RKO (cell line): Measurements from ENCODE around the gene SLC35B2.
"Not testable (repeated sequence)": the region's sequence is repeated elsewhere in the genome, so short reads cannot be mapped to it uniquely, and the experiment has no call there.

Experiments
- DNase-seq: peaks from one replicate; pipeline ENCODE4 v3.0.0-alpha.2; 2016; ENCODE audit warnings: low spot score

The SLC35B2 gene

DNA sequence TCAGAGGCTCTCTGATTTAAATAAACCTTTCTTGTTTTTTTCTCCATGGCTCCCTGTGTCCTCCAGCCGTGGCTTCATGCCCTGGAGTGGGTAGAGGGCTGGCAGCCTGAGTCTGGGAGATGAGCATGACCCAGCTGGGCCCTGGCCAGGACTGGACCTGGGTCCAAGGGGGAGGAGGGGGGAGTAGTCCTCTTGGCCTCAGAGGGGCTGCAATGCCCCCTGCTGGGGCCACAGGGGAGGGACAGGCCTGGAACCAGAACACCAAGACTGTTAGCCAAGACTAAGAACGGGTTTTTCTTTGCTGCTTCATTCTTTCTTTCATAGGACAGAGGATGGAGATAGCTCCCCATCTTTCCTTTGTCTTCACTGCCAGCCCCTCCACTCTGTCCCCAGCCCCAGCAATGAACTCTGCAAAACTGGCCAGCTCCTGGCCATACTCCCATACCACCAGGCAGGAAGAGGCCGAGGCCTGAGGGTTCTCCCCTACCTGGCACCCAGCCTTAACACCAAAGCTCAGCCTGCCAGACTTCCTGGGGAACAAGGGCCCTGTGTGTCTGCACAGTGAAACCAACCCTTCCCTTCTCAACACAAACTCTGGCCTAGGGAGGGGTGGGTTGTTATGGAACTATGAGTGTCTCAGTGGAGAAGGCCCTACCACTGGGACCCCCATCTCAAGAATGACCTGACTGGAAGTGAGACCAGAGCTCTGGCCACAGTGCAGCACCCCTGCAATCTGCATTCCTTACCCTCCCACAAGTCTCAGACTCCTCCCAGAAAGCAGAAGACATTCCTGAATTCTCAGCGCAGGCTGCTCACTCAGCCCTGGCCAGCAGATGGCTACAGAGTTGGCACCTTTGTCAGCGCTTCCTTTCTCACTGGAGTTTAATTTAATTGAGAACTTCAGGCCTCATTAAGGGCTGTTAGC lies 23.0 kb downstream of the SLC35B2 start:
- DNase-seq = peak; percentile 77

DNA sequence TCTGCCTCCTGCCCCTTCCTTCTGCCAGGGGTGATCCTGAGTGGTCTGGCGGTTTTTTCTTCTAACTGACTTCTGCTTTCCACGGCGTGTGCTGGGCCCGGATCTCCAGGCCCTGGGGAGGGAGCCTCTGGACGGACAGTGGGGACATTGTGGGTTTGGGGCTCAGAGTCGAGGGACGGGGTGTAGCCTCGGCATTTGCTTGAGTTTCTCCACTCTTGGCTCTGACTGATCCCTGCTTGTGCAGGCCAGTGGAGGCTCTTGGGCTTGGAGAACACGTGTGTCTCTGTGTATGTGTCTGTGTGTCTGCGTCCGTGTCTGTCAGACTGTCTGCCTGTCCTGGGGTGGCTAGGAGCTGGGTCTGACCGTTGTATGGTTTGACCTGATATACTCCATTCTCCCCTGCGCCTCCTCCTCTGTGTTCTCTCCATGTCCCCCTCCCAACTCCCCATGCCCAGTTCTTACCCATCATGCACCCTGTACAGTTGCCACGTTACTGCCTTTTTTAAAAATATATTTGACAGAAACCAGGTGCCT lies 23.7 kb downstream of the SLC35B2 start:
- no peak for DNase-seq

DNA sequence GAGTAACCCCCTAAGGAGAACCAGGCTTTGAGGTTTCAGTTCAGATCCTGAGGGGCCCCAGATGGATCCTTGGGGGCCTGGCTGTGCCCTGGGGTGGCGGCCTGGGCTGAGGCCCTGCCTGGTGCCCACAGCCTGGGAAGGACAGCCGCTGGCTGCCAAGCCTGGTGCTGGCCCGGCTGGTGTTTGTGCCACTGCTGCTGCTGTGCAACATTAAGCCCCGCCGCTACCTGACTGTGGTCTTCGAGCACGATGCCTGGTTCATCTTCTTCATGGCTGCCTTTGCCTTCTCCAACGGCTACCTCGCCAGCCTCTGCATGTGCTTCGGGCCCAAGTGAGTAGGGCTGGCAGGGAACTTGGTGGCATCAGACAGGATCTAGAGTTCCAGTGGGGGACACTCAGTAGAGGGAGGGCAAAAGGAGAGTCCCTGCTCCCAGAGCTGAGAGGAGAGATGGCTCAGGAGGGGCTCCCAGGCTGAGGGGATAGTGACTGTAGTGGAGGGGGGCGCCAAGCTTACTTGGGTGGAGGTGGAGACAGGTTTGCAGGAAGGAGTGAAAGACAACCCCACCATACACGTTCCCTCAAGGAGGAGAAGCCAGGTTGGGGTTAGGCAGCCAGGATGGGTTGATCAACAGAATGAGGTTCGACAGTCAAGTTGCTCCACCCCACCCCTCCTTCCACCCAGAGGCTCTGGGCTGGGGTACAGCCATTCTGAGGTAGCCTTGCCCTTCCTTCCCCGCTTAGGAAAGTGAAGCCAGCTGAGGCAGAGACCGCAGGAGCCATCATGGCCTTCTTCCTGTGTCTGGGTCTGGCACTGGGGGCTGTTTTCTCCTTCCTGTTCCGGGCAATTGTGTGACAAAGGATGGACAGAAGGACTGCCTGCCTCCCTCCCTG lies 24.4 kb downstream of the SLC35B2 start:
- DNase-seq = no peak

DNA sequence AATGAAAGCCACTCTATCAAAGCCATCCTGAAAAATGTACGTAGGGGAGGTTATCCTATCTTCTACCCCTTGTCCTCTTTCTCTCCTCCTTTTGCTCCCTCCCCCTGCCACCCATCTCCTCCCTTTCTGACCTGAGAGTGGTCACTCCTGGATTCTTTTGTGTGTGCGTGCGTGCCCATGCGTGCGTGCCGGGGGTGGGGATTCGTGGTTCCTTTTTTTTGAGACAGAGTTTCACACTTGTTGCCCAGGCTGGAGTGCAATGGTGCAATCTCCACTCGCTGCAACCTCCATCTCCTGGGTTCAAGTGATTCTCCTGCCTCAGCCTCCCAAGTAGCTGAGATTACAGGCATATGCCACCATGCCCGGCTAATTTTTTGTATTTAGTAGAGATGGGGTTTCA lies 25.9 kb downstream of the SLC35B2 start:
- DNase-seq = not testable (repeated sequence)

DNA sequence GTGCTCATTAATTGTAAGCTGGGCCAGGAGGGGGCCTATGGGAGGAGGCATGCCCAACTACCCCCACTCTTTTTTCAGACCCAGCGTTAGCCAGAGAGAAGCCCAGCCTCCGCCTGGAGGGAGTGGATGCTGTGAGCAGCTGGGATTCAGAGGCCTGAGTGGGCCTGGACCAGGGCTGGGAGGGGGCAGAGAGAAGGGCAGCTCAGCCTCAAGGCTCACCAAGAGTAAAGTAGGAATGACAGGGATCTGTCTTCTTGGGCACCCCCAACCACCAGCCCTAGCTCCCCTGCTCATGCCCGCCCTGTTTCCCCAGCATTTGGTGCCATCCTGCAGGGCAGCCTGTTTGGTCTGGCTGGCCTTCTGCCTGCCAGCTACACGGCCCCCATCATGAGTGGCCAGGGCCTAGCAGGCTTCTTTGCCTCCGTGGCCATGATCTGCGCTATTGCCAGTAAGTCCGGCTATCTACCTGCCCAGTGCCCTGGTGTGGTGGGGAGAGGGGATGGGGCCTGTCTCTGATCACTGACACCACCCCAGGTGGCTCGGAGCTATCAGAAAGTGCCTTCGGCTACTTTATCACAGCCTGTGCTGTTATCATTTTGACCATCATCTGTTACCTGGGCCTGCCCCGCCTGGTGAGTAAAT lies 27.2 kb downstream of the SLC35B2 start:
- DNase-seq = no peak

DNA sequence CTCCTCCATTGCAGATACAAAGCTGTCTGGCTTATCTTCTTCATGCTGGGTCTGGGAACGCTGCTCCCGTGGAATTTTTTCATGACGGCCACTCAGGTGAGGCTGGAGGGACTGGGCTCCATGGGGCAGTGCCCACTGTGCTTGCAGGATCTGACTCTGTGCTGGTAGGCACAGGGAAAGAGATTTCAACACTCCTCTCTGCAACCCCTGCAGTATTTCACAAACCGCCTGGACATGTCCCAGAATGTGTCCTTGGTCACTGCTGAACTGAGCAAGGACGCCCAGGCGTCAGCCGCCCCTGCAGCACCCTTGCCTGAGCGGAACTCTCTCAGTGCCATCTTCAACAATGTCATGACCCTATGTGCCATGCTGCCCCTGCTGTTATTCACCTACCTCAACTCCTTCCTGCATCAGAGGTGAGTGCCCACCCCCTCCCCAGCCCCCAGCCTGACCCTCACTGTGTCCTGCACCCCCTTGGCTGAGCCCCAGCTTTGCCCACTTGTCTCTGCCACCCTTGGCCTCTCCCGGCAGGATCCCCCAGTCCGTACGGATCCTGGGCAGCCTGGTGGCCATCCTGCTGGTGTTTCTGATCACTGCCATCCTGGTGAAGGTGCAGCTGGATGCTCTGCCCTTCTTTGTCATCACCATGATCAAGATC lies 27.8 kb downstream of the SLC35B2 start:
- DNase-seq = no peak

DNA sequence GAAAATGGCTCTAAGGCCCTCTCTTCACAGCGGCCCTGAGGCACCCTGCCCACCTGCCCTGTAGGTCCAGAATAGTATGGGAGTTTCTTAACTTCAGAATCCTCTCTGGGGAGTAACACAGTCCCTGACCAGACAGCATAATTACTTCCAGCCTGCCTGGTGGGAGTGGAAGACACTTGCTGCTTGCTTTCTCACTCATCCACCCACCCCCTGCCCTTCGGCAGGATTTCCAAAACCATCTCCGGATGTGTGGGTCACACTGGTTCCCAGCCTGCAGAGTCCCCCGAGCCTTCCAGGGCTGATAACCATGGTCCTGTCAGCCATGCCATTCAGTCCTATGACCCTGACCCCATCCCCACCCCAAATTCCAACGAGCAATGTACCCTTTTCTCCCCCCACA lies 28.5 kb downstream of the SLC35B2 start:
- no peak for DNase-seq

DNA sequence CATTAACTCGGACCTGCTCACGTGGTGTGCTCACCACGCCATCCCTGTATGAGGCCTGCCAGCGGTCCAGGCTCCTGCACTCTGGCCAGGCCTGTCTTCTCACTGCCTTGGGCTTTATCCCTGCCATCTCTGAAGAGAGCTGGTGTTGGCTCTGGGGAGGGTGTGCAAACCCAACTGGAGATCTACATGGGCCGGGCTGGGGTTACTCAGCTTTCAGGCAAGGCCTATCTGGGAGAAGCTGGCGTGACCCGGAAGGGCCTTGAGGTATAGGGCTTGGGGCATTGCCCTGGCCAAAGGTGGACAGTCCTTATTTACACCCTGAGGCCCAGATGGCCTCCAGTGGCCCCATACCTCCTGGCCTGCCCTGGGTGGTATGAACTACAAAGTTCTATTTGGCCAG lies 28.9 kb downstream of the SLC35B2 start:
- no peak for DNase-seq

DNA sequence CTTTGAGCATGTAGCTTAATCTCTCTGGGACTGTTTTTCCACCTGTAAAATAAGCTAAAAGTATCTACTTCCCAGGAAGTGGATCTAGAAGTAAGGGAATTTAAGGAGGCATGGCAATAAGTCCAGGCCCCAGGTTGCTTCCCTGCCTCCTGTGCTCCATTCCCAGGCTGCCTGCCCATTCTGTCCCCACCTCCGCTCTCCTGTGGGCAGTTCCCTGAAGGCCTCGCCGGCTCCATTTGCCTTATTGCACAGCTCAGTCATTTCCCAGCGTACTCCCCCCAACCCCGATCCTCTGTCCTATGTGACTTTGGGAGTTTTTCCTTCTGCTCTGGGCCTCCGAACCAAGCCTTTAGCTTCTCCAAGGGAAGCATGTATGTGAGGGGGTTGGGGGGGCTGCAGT lies 29.3 kb downstream of the SLC35B2 start:
- no peak for DNase-seq

DNA sequence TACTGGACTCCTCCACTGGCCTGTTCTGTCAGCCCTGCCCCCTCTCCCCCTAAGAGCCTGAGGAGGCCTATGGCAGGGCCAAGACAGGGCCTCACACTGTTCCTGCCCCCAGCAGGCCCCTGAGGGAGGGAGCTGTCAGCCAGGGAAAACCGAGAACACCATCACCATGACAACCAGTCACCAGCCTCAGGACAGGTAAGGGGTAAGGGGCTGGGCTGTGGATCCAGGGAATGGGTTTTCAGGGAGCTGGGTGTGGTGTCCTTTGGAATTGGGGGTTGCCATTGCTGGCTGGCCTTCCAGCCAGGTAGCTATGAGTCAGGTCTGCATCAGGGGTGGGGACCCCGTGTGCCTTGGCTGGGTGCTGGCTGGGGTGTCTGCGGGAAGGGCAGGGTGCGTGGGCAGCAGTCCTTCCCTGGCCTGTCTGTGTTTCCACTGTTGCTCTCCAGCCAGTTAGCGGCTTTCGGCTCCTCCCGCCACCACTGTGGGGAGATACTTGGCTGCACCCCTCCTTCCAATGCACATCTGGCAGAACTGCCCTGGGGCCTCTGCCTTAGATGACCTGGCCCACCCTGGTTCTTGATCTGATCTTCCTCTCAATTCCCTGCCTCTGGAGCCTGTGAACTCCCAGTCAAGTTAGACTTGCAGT lies 30.1 kb downstream of the SLC35B2 start:
- no peak for DNase-seq

DNA sequence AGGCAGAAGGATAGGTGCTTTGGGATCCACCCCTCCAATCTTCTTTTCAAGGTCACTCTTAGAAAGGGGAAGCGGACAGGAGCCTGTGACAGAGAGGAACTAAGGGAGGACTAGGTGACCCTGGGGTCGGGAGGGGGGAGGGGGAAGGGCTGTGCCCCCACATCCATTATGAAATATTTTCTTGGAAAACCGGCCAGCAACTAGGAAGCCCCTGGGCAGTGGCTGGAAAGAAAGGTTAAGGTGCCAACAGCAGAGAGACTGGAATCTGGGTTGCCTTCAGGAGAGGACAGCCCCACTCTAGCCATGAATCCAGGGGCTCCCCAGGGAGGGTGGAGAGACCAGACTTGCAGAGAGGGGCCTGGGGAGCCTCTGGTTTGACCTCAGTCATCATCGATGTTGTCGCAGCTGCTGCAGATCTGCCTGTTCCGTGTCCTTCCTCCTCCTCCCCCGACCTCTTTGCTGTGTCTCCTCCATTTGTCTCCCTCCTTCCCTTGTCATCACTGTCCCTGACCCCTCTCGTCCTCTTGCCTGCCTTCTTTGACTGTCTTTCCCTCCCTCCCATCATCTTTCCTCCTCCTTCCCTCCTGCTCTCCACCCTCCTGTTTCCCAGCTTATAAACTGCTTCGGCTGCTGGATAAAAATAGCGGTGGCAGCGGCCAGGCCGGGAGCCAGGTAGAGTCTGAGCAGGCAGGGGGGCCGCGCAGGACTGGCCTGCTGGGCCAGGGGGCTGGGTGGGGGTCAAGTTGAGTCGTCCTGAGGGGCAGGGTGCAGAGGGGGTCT lies 30.8 kb downstream of the SLC35B2 start:
- no peak for DNase-seq

DNA sequence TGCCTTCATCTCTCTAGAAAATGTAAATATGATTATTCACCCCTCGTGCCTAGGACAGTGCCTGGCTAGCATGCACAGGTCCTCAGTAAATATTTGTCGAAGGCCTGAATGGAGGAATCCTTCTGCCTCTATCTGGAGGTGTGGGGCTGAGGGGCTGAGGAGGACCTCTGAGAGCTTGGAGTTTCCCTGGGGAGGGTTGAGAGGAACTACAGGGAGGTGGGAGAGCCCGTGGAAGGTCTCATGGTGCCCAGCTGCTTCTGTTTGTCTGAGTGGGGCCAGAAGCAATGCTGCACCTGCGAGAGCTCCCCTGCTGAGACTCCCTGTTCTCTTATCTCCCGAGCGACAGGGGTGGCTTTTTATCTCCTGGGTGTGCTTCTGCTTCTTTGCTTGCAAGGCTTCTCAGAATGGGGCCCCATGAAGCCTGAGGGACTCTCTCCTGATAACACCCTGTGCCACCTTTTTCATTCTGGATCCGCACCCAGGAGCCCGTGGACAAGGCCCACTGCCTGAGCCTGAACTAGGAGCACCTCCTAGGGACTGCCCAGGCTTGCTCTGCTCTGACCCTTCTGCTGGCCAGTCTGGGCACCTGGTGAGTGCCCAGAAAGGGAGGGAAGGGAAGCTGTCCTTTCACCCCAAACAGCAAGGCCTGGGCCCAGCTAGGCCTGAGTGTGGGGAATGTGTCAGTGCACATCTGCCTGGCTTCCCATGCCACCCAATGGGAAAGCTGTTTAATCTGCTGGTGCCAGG lies 31.6 kb downstream of the SLC35B2 start:
- DNase-seq = no peak

DNA sequence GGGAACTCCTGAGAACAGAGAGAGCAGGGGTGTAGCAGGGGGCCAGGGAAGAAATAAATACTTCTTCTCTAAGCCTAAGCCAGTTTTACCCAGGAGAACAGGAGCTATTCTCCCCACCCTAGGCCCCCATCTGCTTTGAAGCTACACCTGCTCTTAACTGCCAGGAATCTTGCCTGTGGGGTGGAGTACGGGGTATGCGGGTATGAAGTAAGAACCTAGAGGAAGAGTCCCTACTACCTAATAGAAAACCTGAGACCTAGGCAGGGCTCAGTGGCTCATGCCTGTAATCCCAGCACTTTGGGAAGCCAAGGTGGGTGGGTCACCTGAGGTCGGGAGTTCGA lies 32.4 kb downstream of the SLC35B2 start:
- no peak for DNase-seq

DNA sequence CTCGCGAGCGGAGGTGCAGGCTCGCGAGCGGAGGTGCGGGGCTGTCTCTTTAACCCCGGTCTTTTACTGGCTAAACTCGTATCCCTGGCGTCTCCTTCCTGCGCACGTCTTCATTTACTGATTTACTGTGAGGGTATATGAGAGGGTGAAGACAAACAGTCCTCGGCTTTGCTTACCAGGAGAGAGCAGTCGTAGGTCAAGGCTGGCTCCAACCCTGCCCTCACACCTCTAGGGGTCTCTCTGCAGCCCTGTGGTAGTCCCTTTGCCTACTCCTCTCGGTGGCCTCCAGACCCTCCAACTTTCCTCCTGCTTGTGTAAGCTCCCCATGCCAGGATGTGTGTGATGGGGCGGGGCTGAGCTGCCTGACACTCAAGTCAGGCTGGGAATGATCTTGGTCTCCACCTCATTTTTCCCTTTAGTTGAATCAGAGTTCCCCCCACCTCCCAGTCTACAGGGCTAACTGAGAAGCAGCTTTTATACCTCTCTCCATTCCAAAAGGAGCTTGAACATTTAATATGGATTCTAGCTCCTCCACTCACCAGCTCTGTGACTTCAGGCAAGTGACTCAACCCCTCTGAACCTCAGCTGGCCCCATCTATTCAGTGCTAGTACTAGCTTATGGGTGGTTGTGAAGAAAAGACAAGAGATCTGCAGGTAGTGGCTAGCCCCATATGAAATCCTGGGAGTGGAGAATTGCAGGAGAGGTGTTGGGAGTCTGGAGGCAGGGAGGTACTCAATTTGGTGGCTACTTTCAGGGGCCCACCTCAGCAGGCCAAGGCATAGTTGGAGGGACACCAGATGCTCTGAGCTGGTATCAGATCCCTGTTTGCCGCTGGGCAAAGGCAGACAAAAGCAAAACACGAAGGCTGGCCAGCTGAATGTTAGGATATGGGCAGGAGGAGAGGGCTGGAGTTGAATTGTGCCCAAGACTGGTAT lies 33.0 kb downstream of the SLC35B2 start:
- DNase-seq = peak; percentile 75

DNA sequence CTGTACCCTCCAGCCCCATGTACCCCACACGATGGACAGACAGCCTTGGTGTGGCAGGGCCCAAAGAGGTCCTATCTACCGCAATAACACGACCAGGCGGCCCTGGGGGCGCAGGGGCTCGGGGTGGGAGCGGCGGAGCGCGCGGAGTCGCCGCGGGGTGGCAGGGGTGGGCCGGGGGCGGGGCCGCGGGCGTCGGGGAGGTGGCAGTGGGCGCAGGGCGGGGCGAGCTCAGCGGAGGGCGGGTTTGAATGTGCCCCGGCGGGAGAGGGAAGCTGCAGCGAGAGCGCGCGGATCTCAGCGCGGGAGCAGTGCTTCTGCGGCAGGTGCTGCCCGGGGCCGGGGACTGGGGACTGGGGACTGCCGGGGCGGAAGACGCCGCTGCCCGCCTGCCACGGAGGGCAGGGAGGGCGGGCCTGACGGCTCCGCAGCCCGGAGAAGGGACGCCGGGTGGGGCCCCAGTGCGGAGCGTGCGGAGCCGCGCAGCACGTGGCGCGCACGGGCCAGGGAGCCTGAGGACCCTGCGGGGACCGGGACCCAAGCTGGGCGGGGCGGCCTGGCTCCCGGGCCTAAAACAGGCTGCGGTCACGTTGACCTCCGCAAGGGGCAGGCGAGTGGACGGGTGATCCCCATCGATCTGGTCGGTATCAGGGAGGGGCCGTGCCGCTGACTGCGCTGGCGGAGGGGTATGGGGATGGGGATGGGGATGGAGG lies 33.9 kb downstream of the SLC35B2 start, which contains the start of gene SLC29A1:
Gene SLC29A1, plus strand, starts transcription at position 277 of the 710 bp plus-strand sequence. CDS start 3,719 bp downstream, outside the sequence.
- DNase-seq = peak; percentile 74

DNA sequence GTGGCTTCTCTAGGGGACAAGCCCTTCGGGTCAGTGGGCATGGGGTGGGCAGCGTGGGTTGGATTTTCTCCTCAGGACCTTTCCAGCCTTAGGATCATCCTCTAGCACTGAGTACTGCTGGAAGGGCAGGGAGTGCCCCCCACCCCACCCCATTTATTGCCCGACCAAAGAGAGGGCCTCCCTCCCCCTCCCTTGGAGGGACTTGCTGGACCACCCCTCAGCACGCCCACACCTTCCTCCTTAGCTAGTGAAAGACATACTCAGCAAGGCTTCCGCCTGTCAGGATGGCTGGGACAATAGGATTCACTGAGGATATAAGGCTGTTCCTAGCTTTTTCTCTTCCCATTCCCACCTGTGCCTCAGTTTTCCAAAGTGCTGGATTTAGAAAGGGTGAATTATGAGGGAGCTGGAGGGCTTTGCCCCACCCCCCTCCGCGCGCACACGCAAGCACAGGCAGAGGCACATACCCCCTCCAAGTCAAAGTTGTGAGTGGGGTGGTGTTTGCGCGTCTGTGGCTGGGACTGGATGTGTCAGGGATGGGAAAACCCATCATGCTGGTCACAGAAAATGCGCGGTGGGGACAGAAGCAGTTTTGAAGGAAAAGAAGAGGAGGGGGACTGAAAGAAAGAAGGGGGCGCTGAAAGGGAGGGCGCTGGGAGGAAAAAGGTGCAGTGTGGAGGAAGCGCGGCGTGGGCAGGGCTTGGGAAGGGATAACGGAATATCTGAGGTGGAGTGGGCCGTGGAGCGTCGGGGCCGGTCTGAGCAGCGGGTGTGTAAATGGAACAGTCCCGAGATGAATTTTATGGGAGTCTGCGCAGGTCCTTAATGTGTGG lies 34.6 kb downstream of the SLC35B2 start:
- DNase-seq = peak; percentile 61

DNA sequence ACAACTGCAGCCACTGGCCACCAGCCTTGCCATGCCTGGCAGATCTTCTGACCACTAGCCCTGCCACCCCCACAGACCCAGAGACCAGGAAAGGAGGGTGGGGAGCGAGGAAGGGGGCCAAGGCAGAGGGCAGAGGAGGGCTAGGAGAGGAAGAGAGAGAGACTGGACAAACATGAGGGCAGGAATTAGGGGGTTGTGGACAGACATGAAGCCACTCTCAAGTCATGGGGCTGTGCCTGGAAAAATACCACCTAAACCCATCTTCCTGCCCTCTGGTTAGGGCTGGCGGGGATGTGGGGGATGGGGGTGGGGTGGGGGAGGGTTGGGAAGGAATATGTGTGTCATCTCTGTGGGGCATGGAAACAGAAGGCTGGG lies 35.4 kb downstream of the SLC35B2 start:
- DNase-seq = no peak
